Stimulated activated naive CD8-positive, alpha-beta T cell treated with anti-CD3 and anti-CD28 coated beads, Interleukin-15, Interleukin-2, amounts not matched to agents 100 U/mL and 50 U/mL, for 24 hours (primary cell): ENCODE results near the gene GALNT6.

Experiments used
- ATAC-seq: fragments of 150-1000 bp; cut with Tn5 transposase; one replicate; pipeline ENCODE4 v1.10.0; 2021
- DNase-seq: peaks from one replicate; pipeline ENCODE4 v3.0.0; 2021

GALNT6 gene

DNA sequence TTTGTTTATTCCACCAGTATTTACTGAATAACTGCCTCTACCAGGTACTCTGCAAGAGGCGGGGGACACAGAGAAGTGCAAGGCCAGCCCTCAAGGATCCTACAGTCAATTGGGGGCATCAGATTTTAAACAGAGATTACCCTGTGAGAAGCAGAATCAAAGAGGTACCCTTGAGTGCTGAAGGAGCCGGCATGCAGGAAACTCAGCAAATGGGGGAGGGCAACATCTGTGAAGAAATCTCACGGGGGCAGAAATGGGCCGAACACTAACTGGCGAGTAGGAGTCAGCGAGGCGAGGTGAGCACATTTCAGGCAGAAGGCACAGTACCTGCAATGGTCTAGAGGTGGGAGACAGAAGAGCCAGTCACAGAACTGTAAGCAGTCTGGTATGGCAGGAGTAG lies 9.0 kb downstream of the GALNT6 start:
- DNase-seq (no peak), ATAC-seq (no peak)

DNA sequence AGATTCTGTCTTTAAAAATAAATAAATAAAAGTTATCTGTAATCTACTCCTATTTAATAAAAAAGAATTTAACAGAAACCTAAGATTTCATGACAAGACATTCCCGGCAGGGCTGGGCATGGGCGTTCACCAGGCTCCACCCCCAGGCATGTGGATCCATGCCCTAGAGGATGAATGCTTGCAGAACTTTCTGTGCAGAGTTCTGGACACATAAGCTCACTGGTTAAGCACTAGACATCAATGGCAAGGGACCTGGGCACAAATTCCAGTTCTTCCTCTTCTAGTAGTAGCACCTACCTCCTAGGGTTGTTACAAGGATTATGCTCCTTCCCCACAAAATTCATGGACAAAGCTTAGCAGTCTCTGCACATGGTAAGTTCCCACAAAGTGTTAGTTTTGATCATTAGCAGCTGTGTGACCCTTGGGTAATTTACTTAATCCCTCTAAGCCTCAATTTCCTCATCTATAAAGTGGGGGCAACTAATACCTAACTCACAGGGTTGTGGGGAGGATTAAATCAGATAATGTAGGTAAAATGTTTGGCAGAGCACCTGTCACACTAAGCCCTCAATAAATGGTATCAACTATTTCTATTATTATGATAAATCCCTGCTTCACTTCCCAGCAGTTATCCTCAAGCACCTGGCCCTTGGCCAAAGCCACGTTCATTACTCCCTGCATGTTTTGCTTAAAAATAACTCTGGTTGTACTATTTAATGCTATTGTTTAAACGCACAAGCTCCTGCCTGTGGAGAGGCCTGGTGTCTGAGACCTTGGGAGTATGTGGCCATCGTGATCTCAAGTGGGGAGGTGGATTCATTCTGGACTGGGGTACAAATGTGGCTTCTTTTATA lies 9.8 kb downstream of the GALNT6 start:
- DNase-seq: no peak
- ATAC-seq: no peak

DNA sequence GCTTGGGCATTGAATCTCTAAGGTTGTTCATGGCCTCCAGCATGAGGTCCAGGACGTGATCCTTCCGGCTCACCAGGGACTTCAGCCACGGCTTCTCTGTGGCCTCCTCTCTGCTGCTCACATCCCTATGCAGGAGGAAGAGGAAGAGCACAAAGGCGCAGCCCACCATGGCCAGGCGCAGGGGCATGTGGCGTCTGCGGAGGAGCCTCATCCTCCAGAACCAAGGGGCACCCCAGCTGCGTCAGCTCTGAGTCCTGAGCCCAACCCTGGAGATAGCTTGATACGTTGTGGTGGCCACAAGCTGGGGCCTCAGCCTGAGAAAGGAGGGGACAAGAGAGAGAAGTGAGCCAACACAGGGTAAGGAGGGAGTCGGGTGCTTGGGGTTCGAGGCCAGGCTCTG lies 11.6 kb downstream of the GALNT6 start:
- no peak for DNase-seq
- ATAC-seq: no peak

DNA sequence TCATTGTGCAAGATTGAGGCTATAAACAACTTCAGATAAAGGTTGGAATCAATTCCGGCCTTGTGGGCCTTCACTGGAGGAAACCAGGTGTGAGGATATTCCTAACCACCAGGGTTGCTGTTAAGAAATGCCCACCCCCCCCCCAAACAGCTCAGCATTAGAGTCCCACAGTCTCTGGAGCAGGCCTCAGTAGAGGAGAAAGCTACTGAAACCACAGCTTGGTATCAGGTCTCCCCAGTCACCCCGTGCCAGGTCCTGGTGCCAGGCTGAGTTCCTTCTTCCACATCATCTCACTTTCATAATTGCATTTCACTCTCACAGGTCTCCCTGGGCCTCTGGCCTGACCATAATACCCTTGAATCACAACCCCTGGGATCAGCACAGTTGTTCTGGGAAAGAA lies 12.5 kb downstream of the GALNT6 start:
- DNase-seq: no peak
- ATAC-seq: no peak

DNA sequence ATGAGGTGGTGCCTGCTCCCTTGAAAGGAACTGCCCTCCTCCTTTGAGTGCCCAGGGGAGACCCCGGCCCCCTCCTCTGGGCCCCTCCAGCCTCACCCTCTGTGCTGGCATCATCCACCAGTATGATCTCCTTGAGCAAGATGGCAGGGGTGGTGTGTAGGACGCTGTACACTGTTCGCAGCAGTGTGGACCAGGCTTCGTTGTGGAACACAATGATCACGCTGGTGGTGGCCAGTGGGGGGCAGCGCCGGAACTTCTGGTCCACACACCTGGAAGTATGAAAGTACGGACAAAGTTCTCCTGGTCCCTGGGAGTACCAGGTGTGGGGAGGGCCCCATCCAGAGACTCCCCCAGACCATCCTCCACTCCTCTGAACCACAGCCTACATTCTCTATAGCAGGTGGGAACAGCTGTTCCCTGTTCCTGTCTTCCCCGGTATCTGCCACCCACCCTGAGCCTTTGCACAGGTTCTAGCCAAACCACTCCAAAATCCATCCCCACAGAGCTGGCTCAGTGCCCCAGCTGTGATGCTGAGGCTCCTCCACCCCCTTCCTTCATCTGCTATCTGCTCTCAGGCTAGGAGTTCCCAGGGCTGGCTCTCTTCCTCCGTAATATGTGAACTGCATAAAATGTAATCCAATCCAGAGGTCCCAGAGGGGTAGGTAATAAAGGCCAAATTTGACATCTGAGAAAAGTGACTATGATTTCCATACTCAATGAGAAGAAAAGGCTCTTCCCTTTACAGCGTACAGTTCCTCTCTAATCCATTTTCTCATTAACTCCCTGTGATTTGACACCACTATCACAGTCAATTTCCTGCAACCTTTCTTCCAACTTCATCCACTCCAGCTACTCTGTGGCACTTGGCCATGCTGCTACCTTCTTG lies 13.9 kb downstream of the GALNT6 start:
- DNase-seq: no peak
- no peak for ATAC-seq

DNA sequence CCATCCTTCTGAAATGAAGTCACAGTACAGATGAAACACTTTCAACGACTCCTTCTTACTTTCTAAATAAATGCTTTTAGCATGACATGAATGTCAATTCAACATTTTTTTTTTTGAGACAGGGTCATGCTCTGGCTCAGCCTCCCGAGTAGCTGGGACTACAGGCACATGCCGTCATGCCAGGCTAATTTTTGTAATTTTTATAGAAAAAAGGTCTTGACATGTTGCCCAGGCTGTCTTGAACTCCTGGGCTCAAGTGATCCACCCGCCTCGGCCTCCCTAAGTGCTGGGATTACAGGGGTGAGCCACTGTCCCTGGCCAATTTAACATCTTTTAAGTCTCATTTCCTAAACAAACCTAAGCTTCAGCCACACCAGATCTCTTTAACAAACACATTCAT lies 16.4 kb downstream of the GALNT6 start:
- no peak for DNase-seq
- ATAC-seq: no peak

DNA sequence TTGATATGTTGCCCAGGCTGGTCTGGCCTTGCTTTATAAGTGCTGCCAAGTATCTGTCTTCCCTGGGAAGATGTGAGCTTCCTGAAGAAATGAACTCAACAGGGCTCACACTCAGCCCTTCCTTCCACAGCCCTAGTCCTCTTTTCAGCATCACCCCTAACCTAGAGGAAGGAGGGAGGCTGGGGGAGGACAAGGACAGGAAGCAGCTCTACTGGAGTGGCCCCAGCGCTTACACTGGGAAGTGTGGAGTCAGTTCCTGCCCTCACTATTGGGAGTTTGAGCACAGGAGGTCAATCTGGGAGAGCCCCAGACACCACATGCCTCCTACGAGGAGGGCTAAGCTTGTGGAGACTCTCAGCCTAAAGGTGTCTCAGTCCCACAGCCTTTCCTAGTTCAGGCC lies 16.8 kb downstream of the GALNT6 start:
- ATAC-seq (no peak), DNase-seq (no peak)

DNA sequence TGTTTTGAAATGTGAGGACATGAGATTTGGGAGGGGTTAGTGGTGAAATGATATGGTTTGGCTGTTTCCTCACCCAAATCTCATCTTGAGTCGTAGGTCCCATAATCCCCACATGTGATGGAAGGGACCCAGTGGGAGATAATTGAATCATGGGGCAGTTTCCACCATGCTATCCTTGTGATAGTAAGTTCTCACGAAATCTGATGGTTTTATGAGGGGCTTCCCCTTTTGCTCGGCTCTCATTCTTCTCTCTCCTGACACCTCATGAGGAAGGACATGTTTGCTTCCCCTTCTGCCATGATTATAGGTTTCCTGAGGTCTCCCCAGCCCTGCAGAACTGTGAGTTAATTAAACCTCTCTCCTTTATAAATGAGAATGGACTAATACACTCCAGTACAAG lies 18.0 kb downstream of the GALNT6 start:
- ATAC-seq: no peak
- no peak for DNase-seq

DNA sequence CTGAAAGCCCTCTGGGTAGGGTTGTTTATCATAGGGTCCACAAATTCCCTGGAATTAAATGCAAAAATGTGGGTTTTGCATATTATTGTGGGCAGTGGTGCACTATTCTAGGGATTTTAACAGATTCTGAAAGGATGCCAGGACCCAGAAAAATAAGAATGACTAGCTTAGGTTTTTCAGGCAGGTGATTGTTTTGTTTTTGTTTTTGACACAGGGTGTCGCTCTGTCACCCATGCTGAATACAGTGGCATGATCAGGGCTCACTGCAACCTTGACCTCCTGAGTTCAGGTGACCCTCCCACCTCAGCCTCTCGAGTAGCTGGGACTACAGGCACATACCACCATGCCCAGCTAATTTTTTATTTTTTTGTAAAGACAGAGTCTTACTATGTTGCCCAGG lies 19.2 kb downstream of the GALNT6 start:
- no peak for DNase-seq
- no peak for ATAC-seq

DNA sequence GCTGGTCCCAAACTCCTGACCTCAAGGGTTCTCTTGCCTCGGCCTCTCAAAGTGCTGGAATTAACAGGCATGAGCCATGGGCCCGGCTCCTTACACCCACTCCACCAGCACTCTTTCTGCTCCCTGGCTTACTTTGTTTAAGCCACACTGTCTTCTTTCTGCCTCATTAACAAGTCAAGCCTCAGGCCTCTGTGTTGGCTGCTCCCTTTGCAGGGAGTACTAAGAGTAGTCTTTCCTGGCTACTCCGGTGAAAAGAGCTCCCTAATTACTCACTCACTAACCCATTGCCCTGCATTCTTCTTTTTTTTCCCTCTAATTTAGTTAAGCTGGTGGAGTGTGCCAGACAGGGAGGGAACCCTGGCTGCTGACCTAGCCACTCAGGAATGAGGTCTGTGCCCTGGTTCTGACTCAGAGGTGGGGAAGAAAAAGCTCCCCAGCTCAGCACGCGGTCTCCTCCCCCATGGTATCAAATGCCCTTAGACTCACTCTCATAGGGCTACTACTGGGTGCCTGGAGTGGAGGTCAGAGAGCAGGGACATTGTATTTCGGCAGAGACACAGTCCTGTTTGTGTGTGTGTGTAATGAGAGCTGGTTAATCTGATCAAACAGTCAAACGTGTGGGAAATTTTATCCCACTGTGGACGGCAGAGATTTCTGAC lies 19.8 kb downstream of the GALNT6 start:
- ATAC-seq (no peak), DNase-seq (no peak)

DNA sequence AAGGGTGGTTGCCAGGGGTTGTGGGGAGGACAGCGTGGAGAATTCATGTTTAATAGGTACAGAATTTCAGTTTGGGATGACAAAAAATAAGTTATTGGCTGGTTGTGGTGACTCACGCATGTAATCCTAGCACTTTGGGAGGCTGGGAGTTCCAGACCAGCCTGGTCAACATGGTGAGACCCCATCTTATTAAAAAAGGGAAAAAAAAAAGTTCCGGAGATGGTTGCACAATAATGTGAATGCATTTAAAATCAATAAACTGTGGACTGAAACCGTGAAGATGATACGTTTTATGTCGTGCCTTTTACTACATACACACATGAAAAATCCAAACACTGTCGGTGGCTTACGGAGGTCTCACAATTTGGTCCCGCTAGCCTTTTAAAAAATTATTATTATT lies 20.5 kb downstream of the GALNT6 start:
- ATAC-seq (no peak), DNase-seq (no peak)

DNA sequence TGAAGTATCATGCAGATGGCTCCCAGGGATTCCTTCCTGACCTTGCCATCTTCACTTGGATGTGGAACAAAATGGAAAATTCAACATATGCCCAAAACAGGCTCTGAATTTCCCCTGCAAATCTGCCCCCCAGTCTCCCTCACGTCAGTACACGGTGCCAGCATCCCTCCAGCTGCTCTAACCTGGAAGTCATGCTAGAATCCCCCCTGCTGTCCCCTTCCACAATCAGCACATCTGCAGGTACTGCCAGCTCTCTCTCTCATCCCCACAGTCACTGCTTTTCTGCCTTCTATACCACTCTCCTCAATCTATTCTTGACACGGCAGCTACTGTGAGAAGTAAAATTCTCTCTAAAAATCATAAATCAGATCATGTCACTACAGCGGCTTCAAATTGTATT lies 21.6 kb downstream of the GALNT6 start:
- DNase-seq (no peak), ATAC-seq (no peak)

DNA sequence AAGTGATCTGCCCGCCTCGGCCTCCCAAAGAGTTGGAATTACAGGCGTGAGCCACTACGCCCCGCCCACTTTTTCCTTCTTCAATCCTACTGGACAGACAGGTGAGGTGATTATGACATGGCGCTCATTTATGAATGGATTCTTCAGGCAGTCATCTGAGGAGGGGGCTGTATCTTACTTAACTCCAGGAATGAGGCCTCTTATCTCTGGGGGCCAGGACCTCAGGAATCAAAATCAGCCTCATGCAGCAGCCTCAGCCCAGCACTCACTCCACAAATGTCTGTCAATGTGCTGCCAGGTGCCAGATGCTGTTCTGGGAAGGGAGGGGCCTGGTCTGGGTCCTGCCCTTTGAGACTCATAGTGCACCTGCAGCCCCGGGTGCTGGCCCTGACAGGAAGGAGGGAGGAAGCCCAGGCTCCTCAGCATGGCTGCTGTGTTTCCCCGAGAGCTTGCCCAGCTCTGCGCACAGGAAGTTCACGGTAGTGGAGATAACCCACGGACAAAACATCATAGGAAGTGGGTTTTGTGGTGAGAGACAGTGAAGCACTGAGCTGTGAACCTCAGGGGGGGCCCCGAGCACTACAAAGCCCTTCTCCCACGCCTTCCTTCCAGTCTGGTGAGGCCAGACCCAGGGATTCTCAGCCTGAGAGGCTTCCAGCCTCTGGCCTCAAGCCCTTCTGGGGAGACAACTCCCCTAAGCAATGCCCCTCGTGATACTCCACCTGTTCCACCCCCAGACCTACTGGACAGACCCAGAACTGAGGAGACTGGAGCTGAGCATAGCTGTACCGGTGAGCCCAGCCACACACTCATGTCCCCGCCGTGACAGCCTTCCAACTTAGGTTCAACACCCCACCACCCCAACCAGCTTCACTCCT lies 22.3 kb downstream of the GALNT6 start:
- DNase-seq (peak; percentile 87), ATAC-seq (peak; percentile 95)

DNA sequence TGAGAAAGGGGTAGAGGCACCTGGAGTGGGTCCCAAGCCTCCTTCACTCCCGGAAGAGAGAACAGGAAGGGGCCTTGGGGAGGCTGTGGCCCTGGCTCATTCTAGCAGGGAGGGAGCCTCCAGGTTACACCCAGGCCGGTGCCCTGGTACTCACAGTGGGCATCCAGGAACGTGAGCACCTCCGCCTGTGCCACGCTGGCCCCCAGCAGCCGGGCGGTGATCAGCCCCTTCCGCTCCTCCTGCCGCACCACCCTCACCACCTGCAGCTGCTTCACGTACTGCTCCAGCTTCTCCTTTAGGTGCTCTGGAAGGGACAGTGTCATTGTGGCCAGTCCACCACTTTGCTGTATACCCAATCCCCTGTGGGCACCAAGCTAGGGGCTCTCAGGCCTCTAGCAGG lies 25.9 kb downstream of the GALNT6 start:
- DNase-seq: no peak

DNA sequence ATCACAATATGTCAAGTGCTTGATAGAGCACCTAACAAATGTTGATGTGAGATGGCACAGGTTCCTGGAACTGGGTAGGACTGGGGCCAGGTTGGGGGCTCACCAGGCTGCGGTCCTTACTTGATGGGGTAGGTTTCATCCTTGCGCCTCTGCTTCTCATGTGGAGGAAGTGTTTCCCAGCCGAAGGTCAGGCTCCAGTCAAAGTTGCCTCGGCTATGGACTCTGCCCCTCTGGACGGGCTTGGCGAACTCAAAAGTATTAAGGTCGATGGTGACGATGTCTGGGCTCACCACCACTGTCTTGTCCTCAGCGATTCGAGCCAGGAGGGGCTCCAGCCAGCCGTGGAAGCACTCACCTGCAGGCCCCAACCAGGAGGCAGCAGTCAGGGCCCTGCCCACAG lies 27.2 kb downstream of the GALNT6 start:
- ATAC-seq: no peak
- no peak for DNase-seq

More for the DNA sequence above, 25.9 kb downstream of the GALNT6 start:
- no peak for ATAC-seq

DNA sequence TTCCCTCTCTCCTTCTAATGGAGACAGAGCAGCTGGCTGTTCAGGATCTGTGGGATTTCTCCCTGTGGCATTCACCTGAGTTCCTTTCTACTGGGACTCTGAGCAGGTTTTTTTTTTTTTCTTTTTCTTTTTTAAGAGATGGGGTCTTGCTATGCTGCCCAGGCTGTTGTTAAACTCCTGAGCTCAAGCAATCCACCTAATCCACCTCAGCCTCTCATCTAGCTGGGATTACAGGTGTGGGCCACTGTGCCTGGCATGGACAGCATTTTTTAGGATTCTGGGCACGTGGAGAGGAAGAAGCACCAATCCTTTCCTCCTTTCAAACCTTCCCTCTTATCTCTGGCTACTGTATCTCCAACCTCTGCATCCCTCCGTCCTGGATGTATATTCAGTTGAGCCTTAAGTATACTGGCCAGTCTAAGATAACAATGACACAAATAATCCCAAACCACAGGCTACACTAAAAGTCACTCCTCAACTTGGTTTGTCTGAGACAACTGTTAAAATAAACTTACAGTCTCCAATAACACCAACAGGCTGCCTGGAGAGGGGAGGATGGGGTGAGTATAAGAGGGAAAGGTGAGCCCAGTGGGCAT lies 28.4 kb downstream of the GALNT6 start:
- no peak for DNase-seq
- ATAC-seq: no peak

DNA sequence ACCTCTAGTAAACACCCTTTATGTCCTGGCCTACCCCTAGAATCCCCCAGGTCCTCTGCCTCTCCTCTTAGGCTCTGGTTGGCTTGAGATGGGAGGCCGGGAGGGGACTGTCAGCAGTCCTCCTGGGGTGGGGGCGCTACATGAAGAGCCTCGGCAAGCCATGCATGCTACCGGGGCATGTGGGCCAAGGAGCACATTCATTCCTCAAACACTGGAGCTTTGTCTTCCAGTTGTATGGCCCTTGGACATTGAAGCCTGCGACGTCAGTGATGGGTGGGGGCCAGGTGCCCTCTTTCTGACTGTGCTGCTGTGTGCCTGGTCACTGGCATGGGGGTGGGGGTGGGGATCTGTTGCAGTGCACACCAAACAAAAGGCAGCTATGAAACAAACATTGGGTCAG lies 28.9 kb downstream of the GALNT6 start:
- DNase-seq: no peak
- no peak for ATAC-seq

DNA sequence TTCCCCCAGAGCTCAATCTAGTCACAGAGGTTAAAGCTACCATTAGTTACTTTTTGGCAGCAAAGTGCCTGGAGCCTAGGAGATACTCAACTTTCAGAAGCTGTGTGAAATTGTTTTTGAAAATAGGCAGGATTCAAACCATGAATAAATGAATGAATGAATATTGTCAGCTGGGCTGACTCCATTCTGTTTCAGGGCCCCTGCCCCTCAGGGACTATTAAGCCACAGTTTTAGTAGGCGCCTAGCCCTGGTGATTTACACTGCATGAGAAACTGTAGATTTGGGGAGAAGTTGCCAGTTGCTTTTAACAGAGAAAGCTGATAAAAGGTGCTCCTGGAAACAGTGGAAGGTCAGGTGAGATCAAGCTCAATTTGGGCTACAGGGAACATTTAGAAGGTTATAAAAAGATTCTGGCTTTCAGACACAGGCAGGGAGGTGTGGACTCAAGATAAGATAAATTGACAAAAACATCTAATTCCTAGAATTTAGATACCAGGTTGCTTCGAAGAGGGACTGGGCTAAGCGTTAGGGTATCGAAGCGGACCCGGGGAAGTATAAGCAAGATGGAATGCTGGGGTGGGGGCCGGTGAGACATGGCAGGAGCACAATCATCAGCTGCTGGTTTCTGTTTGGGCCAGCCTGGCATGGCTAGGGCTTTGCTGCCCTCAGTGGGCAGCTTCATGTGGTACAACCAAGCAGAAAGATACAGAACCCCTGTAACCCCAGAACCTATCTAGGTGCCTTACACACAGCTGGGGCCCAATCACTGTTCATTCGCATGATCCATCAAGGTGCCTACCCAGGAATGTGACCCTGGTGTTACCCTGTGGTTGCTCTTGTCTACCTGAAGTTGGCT lies 29.8 kb downstream of the GALNT6 start:
- no peak for ATAC-seq
- DNase-seq: no peak

DNA sequence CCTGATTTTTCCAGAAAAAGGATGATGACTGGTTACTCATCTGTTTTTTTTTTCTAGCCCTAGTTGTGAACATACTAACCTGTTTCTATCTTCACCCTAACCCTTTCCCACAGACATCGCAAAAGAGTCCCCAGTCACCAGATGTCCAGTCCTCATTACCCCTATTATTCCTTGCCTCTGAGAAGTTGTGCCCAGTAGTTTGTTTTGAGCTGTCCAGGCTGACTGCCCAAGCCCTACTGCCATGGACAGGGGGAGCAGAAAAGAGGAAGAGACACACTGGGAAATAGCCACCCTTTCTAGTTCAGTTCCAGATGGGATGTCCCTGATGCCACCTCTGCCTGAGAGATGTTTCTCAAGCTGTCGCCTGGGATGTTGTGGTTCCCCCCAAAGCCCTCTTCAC lies 30.9 kb downstream of the GALNT6 start:
- ATAC-seq: no peak
- no peak for DNase-seq

DNA sequence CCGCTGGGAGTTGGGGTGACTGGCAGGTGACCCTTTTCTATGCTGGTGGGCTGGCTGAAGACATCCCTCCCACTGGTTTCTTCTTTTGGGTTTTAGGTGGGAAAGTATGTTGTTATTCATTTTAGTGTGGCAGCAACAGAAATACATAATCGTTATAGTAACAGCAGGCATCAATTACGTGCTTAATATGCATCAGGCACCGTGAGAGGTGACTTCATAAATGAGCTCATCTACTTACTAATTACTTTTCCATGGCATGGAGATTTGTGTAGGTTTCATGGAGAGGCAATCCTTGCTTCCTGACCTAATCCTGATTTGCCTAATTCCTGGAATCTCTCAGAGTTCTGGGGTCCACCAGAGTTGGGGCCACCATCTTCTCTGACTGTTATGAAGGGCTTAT lies 31.4 kb downstream of the GALNT6 start:
- DNase-seq (no peak), ATAC-seq (no peak)

DNA sequence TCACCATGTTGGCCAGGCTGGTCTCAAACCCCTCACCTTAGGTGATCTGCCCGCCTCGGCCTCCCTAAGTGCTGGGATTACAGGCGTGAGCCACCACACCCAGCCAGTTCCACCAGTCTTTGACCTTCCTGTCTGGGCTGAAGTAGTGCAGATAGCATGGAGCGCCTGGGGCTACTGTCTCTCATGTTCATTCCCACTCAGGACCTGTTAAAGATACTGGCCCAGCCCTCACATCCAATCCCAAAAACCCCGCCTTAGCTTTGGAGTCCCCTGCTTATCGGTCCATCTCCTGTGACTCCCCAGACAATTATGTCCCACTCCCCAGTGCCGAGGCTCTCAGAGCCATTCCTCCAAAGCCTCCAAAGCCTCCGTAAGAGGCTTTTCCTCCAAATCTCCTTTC lies 32.7 kb downstream of the GALNT6 start:
- DNase-seq: no peak
- ATAC-seq: no peak
